SK-N-SH treated with all-trans-retinoic acid at 6 μM for 48 hours (cell line): ENCODE data around the gene TRIP6.

Experiments used
- ATAC-seq: fragments of 200-7000 bp; cut with Tn5 transposase; 3 replicates; pipeline ENCODE4 v1.9.1; 2020; ENCODE audit warnings: mild to moderate bottlenecking, moderate library complexity
- ARNTL ChIP-seq: fragments of 450-650 bp; formaldehyde crosslinking; IDR thresholded peaks from 2 replicates; pipeline ENCODE4 v1.5.0; 2020; ENCODE audit warnings: low read depth, mild to moderate bottlenecking, moderate library complexity, borderline replicate concordance
- BACH2 ChIP-seq: fragments of 250-450 bp; sonication (Bioruptor Pico); IDR thresholded peaks from 2 replicates; pipeline ENCODE4 v1.9.0; 2021; ENCODE audit warnings: mild to moderate bottlenecking, borderline replicate concordance
- CSDC2 ChIP-seq: fragments of 250-450 bp; sonication (Bioruptor Pico); IDR thresholded peaks from 2 replicates; pipeline ENCODE4 v1.5.0; 2020; ENCODE audit warnings: mild to moderate bottlenecking, moderate library complexity
- ESRRG ChIP-seq: fragments of 250-450 bp; sonication (Bioruptor Pico); IDR thresholded peaks from 2 replicates; pipeline ENCODE4 v1.6.1; 2021; ENCODE audit warnings: mild to moderate bottlenecking
- GLIS3 ChIP-seq: fragments of 250-450 bp; sonication (Bioruptor Pico); IDR thresholded peaks from 2 replicates; pipeline ENCODE4 v1.5.0; 2020; ENCODE audit warnings: mild to moderate bottlenecking, moderate library complexity
- ISL1 ChIP-seq: fragments of 250-450 bp; sonication (Bioruptor Pico); IDR thresholded peaks from 2 replicates; pipeline ENCODE4 v2.1.2; 2022; ENCODE audit warnings: mild to moderate bottlenecking, moderate library complexity
- OSR1 ChIP-seq: fragments of 250-450 bp; sonication (Bioruptor Pico); IDR thresholded peaks from 2 replicates; pipeline ENCODE4 v1.8.0; 2022; ENCODE audit warnings: moderate library complexity, mild to moderate bottlenecking, inconsistent platforms
- PATZ1 ChIP-seq: fragments of 250-450 bp; sonication (Bioruptor Pico); IDR thresholded peaks from 2 replicates; pipeline ENCODE4 v1.8.0; 2020; ENCODE audit warnings: mild to moderate bottlenecking, moderate library complexity, borderline replicate concordance
- PPARA ChIP-seq: fragments of 250-450 bp; sonication (Bioruptor Pico); IDR thresholded peaks from 2 replicates; pipeline ENCODE4 v1.5.0; 2020; ENCODE audit warnings: mild to moderate bottlenecking, borderline replicate concordance
- RARB ChIP-seq: fragments of 250-450 bp; sonication (Bioruptor Pico); IDR thresholded peaks from 2 replicates; pipeline ENCODE4 v1.8.0; 2021; ENCODE audit warnings: mild to moderate bottlenecking, moderate library complexity
- SNAI2 ChIP-seq: fragments of 250-450 bp; sonication (Bioruptor Pico); IDR thresholded peaks from 2 replicates; pipeline ENCODE4 v1.5.0; 2020; ENCODE audit warnings: mild to moderate bottlenecking, moderate library complexity
- TCF4 ChIP-seq: fragments of 250-450 bp; sonication (Bioruptor Pico); IDR thresholded peaks from 2 replicates; pipeline ENCODE4 v1.8.0; 2021; ENCODE audit warnings: mild to moderate bottlenecking, moderate library complexity, borderline replicate concordance
- TOX ChIP-seq: fragments of 250-450 bp; sonication (Bioruptor Pico); IDR thresholded peaks from 2 replicates; pipeline ENCODE4 v1.8.0; 2021; ENCODE audit warnings: mild to moderate bottlenecking, moderate library complexity, borderline replicate concordance
- TSHZ2 ChIP-seq: fragments of 250-450 bp; sonication (Bioruptor Pico); IDR thresholded peaks from 2 replicates; pipeline ENCODE4 v1.5.0; 2020; ENCODE audit warnings: mild to moderate bottlenecking, moderate library complexity
- ZC3H10 ChIP-seq: fragments of 250-450 bp; sonication (Bioruptor Pico); IDR thresholded peaks from 2 replicates; pipeline ENCODE4 v1.5.1; 2021; ENCODE audit warnings: mild to moderate bottlenecking, moderate library complexity
- ZFP3 ChIP-seq: fragments of 250-450 bp; sonication (Bioruptor Pico); IDR thresholded peaks from 2 replicates; pipeline ENCODE4 v1.5.0; 2020; ENCODE audit warnings: mild to moderate bottlenecking, moderate library complexity
- ZFP30 ChIP-seq: fragments of 450-650 bp; formaldehyde crosslinking; IDR thresholded peaks from 2 replicates; pipeline ENCODE4 v1.5.0; 2022; ENCODE audit warnings: mild to moderate bottlenecking, moderate library complexity
- ZNF565 ChIP-seq: fragments of 450-650 bp; formaldehyde crosslinking; conservative IDR thresholded peaks from 2 replicates; pipeline ENCODE4 v1.5.0; 2020; ENCODE audit warnings: low read depth, mild to moderate bottlenecking, moderate library complexity
- ZNF70 ChIP-seq: fragments of 450-650 bp; formaldehyde crosslinking; IDR thresholded peaks from 2 replicates; pipeline ENCODE4 v1.5.0; 2020; ENCODE audit warnings: mild to moderate bottlenecking, moderate library complexity
- ZNF8 ChIP-seq: fragments of 450-650 bp; formaldehyde crosslinking; IDR thresholded peaks from 2 replicates; pipeline ENCODE4 v1.5.0; 2020; ENCODE audit warnings: mild to moderate bottlenecking, moderate library complexity
- TF ChIP-seq, protein P1 (sequence below): fragments of 250-450 bp; sonication (Bioruptor Pico); IDR thresholded peaks from 2 replicates; pipeline ENCODE4 v1.5.1; 2021; ENCODE audit warnings: mild to moderate bottlenecking, moderate library complexity
- TF ChIP-seq, protein P2 (sequence below): fragments of 250-450 bp; sonication (Bioruptor Pico); IDR thresholded peaks from 2 replicates; pipeline ENCODE4 v1.5.1; 2020; ENCODE audit warnings: low read depth, mild to moderate bottlenecking, moderate library complexity
- TF ChIP-seq, protein P3 (sequence below): fragments of 250-450 bp; sonication (Bioruptor Pico); IDR thresholded peaks from 2 replicates; pipeline ENCODE4 v1.8.0; 2021; ENCODE audit warnings: low read depth, mild to moderate bottlenecking, moderate library complexity, borderline replicate concordance

TRIP6 gene

DNA sequence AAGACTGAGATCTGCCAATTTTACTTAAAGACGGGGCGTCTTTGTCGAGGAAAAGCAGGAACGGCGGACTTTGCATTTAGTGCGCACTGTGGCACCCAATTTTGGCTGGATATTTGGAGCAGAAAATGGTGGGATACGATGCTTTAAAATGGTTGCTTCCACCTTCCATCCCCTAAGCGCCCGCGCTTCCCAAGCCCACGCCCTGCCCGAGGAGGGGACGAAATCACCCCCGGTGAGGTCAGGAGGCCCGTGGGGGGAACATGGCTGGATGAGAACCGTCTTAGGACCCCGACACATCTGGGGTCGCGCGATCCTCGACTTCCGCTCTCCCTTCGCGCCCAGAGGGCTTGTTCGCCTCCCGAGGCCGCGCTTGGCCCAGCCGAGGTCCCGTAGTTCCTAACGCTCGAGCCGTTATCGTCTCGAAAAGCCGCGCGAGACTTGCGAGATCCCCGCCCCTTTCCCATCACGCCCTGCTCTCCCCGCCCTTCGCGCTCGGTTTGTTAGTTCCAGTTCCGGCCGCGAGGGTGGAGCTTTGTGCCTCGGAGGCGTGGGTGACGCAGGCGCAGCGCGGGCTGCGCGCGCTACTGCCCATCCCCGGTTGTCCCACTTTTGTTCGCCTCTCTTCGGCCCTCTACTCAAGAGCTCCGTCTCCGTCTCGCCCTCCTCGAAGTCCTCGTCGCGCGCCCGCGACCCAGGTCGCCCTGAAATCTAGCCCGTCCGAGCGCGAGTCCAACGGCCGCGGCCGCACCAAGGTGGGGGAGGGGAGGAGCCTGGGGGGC, 7.6 kb downstream of the TRIP6 start, which contains the start of gene SRRT:
Gene SRRT (plus strand): TSS at position 527 of the 779 bp plus-strand sequence. CDS start 488 bp downstream, outside the sequence.
- peak; percentile 97 for ATAC-seq
- TF ChIP-seq BACH2 (CRISPR knock-in tag) (0 out of 2 replicates have a peak, but pooled peaks have one; percentile 32), TCF4 (CRISPR knock-in tag) (no peak), ZC3H10 (CRISPR knock-in tag) (no peak), ZFP30 (CRISPR knock-in tag) (0 out of 2 replicates have a peak, but pooled peaks have one; percentile 35), RARB (CRISPR knock-in tag) (no peak), TSHZ2 (CRISPR knock-in tag) (no peak; the same call in 1 of the 2 replicates), PPARA (no peak), GLIS3 (CRISPR knock-in tag) (no peak), OSR1 (no peak), SNAI2 (CRISPR knock-in tag) (no peak), ZNF8 (peak; percentile 60; the same call in 1 of the 2 replicates), ISL1 (CRISPR knock-in tag) (no peak), TOX (CRISPR knock-in tag) (no peak), ZNF70 (0 out of 2 replicates have a peak, but pooled peaks have one; percentile 49), CSDC2 (CRISPR knock-in tag) (peak; percentile 87; the same call in 1 of the 2 replicates), ZNF565 (CRISPR knock-in tag) (no peak; the same call in none of the 2 replicates), ZFP3 (CRISPR knock-in tag) (no peak), ARNTL (CRISPR knock-in tag) (no peak), PATZ1 (CRISPR knock-in tag) (peak; percentile 80; the same call in 1 of the 2 replicates), ESRRG (0 out of 2 replicates have a peak, but pooled peaks have one; percentile 35)
- TF ChIP-seq, protein P1, sequence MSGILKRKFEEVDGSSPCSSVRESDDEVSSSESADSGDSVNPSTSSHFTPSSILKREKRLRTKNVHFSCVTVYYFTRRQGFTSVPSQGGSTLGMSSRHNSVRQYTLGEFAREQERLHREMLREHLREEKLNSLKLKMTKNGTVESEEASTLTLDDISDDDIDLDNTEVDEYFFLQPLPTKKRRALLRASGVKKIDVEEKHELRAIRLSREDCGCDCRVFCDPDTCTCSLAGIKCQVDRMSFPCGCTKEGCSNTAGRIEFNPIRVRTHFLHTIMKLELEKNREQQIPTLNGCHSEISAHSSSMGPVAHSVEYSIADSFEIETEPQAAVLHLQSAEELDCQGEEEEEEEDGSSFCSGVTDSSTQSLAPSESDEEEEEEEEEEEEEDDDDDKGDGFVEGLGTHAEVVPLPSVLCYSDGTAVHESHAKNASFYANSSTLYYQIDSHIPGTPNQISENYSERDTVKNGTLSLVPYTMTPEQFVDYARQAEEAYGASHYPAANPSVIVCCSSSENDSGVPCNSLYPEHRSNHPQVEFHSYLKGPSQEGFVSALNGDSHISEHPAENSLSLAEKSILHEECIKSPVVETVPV: peak; percentile 85
- TF ChIP-seq, protein P2, sequence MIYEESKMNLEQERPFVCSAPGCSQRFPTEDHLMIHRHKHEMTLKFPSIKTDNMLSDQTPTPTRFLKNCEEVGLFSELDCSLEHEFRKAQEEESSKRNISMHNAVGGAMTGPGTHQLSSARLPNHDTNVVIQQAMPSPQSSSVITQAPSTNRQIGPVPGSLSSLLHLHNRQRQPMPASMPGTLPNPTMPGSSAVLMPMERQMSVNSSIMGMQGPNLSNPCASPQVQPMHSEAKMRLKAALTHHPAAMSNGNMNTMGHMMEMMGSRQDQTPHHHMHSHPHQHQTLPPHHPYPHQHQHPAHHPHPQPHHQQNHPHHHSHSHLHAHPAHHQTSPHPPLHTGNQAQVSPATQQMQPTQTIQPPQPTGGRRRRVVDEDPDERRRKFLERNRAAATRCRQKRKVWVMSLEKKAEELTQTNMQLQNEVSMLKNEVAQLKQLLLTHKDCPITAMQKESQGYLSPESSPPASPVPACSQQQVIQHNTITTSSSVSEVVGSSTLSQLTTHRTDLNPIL: no peak; the same call in 1 of the 2 replicates
- TF ChIP-seq, protein P3, sequence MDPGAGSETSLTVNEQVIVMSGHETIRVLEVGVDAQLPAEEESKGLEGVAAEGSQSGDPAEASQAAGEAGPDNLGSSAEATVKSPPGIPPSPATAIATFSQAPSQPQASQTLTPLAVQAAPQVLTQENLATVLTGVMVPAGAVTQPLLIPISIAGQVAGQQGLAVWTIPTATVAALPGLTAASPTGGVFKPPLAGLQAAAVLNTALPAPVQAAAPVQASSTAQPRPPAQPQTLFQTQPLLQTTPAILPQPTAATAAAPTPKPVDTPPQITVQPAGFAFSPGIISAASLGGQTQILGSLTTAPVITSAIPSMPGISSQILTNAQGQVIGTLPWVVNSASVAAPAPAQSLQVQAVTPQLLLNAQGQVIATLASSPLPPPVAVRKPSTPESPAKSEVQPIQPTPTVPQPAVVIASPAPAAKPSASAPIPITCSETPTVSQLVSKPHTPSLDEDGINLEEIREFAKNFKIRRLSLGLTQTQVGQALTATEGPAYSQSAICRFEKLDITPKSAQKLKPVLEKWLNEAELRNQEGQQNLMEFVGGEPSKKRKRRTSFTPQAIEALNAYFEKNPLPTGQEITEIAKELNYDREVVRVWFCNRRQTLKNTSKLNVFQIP: peak; percentile 67; the same call in 1 of the 2 replicates

DNA sequence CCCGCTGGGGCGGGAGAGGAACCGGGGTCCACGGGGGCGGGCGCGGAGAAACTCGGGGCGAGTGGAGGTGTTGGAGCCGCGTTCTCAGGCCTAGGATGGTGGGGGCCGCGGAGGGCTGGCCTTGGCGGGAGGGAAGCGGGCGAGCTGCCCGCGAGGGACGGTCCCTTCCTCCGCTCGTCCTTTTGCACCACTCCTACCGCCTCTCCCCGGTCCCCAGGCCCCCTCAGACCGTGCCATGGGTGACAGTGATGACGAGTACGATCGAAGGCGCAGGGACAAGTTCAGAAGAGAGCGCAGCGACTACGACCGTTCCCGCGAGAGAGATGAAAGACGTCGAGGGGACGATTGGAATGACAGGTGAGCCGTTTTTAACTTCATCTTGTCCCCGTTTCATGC, 8.2 kb downstream of the TRIP6 start:
- 0 out of 2 replicates have a peak, but pooled peaks have one; percentile 4 for TF ChIP-seq GLIS3 (CRISPR knock-in tag)
- no peak for TF ChIP-seq ZNF8
- no peak for TF ChIP-seq BACH2 (CRISPR knock-in tag)
- ATAC-seq: peak; percentile 49
